AG20443 (cell line): ENCODE results near the gene NIT1.

Source experiments
- DNase-seq: peaks from one replicate; pipeline ENCODE4 v3.0.0; 2012; ENCODE audit warnings: low spot score, mixed read lengths

Gene NIT1

GRCh38 chr1:161157867-161158266 lies 40.0 kb downstream of the NIT1 start:
- DNase-seq, result no peak

- DNase-seq, result no peak
These were observed 40.6 kb downstream of the NIT1 start for GRCh38 chr1:161158316-161159010.

- peak; percentile 99 for DNase-seq
These were observed 41.4 kb downstream of the NIT1 start, which contains the start of gene USP21 for GRCh38 chr1:161159087-161159912. Gene USP21 (plus strand): TSS chr1:161159500. CDS start chr1:161160641, 1,141 bp downstream.

GRCh38 chr1:161159913-161160243 lies 42.0 kb downstream of the NIT1 start:
- no peak for DNase-seq

GRCh38 chr1:161160671-161161145 lies 42.8 kb downstream of the NIT1 start:
- no peak for DNase-seq

- no peak for DNase-seq
These were observed 43.7 kb downstream of the NIT1 start for GRCh38 chr1:161161652-161162051.

- DNase-seq, result no peak
These were observed 44.1 kb downstream of the NIT1 start for GRCh38 chr1:161162052-161162451.

- no peak for DNase-seq
These were observed 44.9 kb downstream of the NIT1 start for GRCh38 chr1:161162806-161163205.

- DNase-seq, result no peak
These were observed 45.9 kb downstream of the NIT1 start for GRCh38 chr1:161163793-161164192.

- no peak for DNase-seq
These were observed 47.2 kb downstream of the NIT1 start for GRCh38 chr1:161164901-161165610.

- DNase-seq, result peak; percentile 91
These were observed 48.1 kb downstream of the NIT1 start, which contains the start of gene PPOX for GRCh38 chr1:161165742-161166668. Gene PPOX (plus strand): TSS chr1:161166426. CDS start chr1:161166848, 422 bp downstream.

GRCh38 chr1:161166669-161167548 lies 49.0 kb downstream of the NIT1 start:
- DNase-seq, result no peak

- no peak for DNase-seq
These were observed 51.0 kb downstream of the NIT1 start for GRCh38 chr1:161168906-161169305.
